Calu3 (cell line): ENCODE measurements around the gene DCUN1D2. TPM values are rescaled to one million over a fixed set of nuclear protein-coding genes. Genes with fewer than 3 reads are reported as not detected.

ENCODE experiments used
- BruUV-seq: library from RNA; stranded (reverse); fragments of 400-500 nt; replicated peaks from 2 replicates; lab custom pipeline; 2021; lab: Mats Ljungman, UMichigan
- CTCF ChIA-PET: fragments of 300-600 bp; sonication (Branson Sonifier 250); formaldehyde crosslinking; loops from one replicate; lab custom pipeline; 2022; ENCODE audit warnings: antibody characterized with exemption; lab: Charles Lee
- DNase-seq: peaks from one replicate; pipeline ENCODE4 v3.0.0; 2022
- H3K27ac Mint-ChIP-seq: one replicate; pipeline ENCODE4 v1.8.0; 2022; ENCODE audit warnings: mixed read lengths; ENCODE audit not compliant: unreplicated experiment
- H3K27me3 Mint-ChIP-seq: one replicate; pipeline ENCODE4 v1.8.0; 2022; ENCODE audit warnings: mixed read lengths; ENCODE audit not compliant: unreplicated experiment
- H3K36me3 Mint-ChIP-seq: one replicate; pipeline ENCODE4 v1.8.0; 2022; ENCODE audit warnings: mild to moderate bottlenecking, moderate library complexity, mixed read lengths; ENCODE audit not compliant: insufficient read depth, unreplicated experiment
- H3K4me1 Mint-ChIP-seq: one replicate; pipeline ENCODE4 v1.8.0; 2022; ENCODE audit warnings: mild to moderate bottlenecking, low read depth, mixed read lengths; ENCODE audit not compliant: unreplicated experiment
- H3K4me3 Mint-ChIP-seq: one replicate; pipeline ENCODE4 v1.8.0; 2022; ENCODE audit warnings: mild to moderate bottlenecking, low read depth, moderate library complexity, mixed read lengths; ENCODE audit not compliant: unreplicated experiment
- H3K9me3 Mint-ChIP-seq: one replicate; pipeline ENCODE4 v1.8.0; 2022; ENCODE audit warnings: low read depth, mixed read lengths; ENCODE audit not compliant: unreplicated experiment
- intact Hi-C: fragments of 100-400 bp; cut with micrococcal nuclease; formaldehyde crosslinking; loops from one replicate; pipeline ENCODE4 v1.10.0; 2022; ENCODE audit not compliant: unreplicated experiment
- total RNA-seq: library from RNA; stranded (reverse); gene quantifications from 2 replicates; pipeline ENCODE4 v1.2.3, GENCODE V29; 2022
- TF ChIP-seq, protein P1 (sequence below): fragments of 200-600 bp; IDR thresholded peaks from one replicate; pipeline ENCODE4 v1.8.0; 2022; ENCODE audit warnings: antibody characterized with exemption; ENCODE audit not compliant: unreplicated experiment

Gene DCUN1D2
- total RNA-seq, 1 experiment from 2014 or later, result 9.3 TPM

DNA sequence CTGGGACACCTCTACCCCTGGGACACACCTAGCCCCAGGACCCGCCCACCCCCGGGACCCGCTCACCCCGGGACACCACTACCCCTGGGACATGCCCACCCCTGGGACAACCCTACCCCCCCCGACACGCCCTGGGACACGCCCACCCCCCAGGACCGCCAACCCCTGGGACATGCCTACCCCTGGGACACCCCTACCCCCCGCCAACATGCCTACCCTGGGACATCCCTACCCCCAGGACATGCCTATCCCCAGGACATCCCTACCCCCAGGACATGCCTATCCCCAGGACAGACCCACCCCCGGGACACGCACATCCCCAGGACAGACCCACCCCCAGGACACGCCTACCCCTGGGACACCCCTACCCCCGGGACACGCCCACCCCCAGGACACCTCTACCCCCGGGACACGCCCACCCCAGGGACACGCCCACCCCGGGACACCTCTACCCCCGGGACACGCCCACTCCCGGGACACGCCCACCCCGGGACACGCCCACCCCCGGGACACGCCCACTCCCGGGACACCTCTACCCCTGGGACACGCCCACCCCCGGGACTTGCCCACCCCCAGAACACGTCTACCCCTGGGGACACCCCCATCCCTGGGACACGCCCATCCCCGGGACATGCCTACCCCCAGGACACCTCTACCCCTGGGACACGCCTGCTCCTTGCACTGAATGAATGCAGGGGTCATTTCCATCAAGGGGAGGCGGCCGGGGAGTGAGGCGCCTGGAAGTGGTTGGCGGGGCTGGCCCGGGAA is 69.5 kb downstream of the DCUN1D2 start:
- H3K27ac Mint-ChIP-seq, result no peak overlapping the region
- no peak overlapping the region for H3K4me3 Mint-ChIP-seq
- H3K27me3 Mint-ChIP-seq, result peaks cover 13% of the 10 kb centered on the region
- H3K4me1 Mint-ChIP-seq, result no peaks in the 10 kb centered on the region
- TF ChIP-seq, protein P1, sequence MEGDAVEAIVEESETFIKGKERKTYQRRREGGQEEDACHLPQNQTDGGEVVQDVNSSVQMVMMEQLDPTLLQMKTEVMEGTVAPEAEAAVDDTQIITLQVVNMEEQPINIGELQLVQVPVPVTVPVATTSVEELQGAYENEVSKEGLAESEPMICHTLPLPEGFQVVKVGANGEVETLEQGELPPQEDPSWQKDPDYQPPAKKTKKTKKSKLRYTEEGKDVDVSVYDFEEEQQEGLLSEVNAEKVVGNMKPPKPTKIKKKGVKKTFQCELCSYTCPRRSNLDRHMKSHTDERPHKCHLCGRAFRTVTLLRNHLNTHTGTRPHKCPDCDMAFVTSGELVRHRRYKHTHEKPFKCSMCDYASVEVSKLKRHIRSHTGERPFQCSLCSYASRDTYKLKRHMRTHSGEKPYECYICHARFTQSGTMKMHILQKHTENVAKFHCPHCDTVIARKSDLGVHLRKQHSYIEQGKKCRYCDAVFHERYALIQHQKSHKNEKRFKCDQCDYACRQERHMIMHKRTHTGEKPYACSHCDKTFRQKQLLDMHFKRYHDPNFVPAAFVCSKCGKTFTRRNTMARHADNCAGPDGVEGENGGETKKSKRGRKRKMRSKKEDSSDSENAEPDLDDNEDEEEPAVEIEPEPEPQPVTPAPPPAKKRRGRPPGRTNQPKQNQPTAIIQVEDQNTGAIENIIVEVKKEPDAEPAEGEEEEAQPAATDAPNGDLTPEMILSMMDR, result no peak
- no peak for DNase-seq
- H3K9me3 Mint-ChIP-seq, result no peaks in the 10 kb centered on the region
- no peaks in the 10 kb centered on the region for H3K36me3 Mint-ChIP-seq
- intact Hi-C loops, result no loop called here
- CTCF ChIA-PET, result no interaction called here
- no TSS peak for BruUV-seq

DNA sequence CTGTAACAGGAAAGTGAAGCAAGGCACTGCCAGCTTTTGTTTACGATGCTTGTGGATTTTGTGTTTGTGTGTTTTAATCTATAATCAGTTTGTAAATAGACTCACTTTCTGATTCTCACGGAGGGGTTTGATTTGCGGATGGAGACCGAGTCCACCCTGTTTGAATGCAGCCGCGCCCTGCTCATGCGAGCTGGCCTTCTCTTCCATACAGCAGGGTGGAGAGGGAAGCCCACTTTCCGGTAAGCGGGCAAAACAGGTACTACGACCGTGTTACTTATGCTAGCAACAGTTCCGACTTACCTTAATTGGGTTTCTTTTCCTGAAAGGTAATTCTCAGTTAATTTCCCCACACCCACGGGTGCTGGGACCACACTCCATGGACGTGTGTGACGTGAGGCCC is 70.3 kb downstream of the DCUN1D2 start:
- no peaks in the 10 kb centered on the region for H3K36me3 Mint-ChIP-seq
- BruUV-seq, result no TSS peak
- peaks cover 13% of the 10 kb centered on the region for H3K27me3 Mint-ChIP-seq
- CTCF ChIA-PET, result no interaction called here
- intact Hi-C loops, result no loop called here
- no peaks in the 10 kb centered on the region for H3K9me3 Mint-ChIP-seq
- no peaks in the 10 kb centered on the region for H3K4me1 Mint-ChIP-seq
- H3K27ac Mint-ChIP-seq, result no peak overlapping the region
- TF ChIP-seq, protein P1, result no peak
- no peak overlapping the region for H3K4me3 Mint-ChIP-seq
- no peak for DNase-seq

DNA sequence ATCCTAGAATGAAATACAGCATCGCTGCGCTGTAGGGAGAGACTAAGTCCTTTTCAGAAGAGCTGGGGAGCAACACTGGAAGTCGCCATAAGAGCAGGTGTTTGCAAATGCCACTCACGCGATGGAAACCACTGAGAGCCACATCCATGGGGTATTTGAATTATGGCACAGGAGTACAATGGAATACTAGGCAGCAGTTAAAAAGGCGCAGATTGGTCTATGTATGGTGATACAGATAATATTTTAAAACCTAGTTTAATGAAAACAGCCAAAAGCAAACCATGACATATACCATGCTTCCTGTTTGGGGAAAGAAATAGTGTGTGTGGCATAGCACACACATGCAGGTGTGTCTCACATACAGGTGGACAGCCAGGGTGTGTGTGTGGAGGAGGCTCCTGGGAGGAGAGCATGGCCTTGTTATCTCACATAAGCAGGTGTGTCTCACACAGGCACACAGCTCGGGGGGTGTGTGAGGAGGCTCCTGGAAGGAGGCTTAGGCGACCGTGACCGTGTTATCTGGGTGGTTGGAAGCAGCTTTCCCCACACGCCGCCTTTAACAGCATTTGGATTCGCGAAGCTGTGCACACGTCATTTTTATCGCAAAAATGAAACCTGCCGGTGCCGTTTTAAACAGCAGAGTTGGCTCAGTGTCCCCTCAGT is 70.8 kb downstream of the DCUN1D2 start:
- no peak overlapping the region for H3K27ac Mint-ChIP-seq
- DNase-seq, result no peak
- H3K4me1 Mint-ChIP-seq, result no peaks in the 10 kb centered on the region
- peaks cover 13% of the 10 kb centered on the region for H3K27me3 Mint-ChIP-seq
- no peaks in the 10 kb centered on the region for H3K36me3 Mint-ChIP-seq
- no peak overlapping the region for H3K4me3 Mint-ChIP-seq
- no peaks in the 10 kb centered on the region for H3K9me3 Mint-ChIP-seq
- CTCF ChIA-PET, result no interaction called here
- intact Hi-C loops, result no loop called here
- TF ChIP-seq, protein P1, result no peak
- no TSS peak for BruUV-seq

DNA sequence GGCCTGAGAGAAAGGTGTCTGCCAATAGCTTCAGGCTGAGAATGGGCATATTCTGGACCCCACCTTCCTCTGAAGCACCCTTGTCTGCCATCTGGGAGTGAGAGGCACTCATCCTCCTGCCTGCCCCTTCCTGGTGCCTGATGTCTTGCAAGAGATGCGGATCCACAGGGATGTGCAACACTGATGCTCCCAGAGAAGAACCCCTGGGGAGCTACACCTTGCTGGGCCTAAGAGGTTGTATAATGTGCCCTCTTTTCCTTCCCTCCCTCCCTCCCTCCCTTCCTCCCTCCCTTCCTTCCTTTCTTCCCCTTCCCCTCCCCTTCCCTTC is 71.8 kb downstream of the DCUN1D2 start:
- no peaks in the 10 kb centered on the region for H3K9me3 Mint-ChIP-seq
- no TSS peak for BruUV-seq
- H3K4me1 Mint-ChIP-seq, result no peaks in the 10 kb centered on the region
- no peak overlapping the region for H3K4me3 Mint-ChIP-seq
- intact Hi-C loops, result no loop called here
- TF ChIP-seq, protein P1, result no peak
- CTCF ChIA-PET, result no interaction called here
- no peaks in the 10 kb centered on the region for H3K36me3 Mint-ChIP-seq
- no peak for DNase-seq
- peaks cover 13% of the 10 kb centered on the region for H3K27me3 Mint-ChIP-seq
- no peak overlapping the region for H3K27ac Mint-ChIP-seq
